Heart left ventricle (tissue), 16 donors: ENCODE measurements around the gene MGMT. TPM values are rescaled to one million over a fixed set of nuclear protein-coding genes. Genes with fewer than 3 reads are reported as not detected.

ENCODE experiments used
- ATAC-seq, 4 donors: fragments of 200-7000 bp; cut with Tn5 transposase; one replicate each; pipeline ENCODE4 v1.9.1; 2020 to 2022; ENCODE audit warnings: moderate library complexity in 4 of 4, mild to moderate bottlenecking in 3 of 4, moderate number of reproducible peaks in 1 of 4
- DNase-seq, 5 donors: peaks; one replicate each; pipeline ENCODE4 v3.0.0-alpha.2; 2020
- H3K27ac ChIP-seq, 12 donors: fragments of 200-600 bp; sonication (generic) in 4 of 12; one replicate each; pipeline versions ENCODE4 v1.5.0 to v1.8.0; 2016 to 2022; ENCODE audit warnings: mild to moderate bottlenecking in 2 of 12
- H3K27me3 ChIP-seq, 9 donors: fragments of 200-600 bp; sonication (generic) in 2 of 9; one replicate each; pipeline versions ENCODE4 v1.5.1 to v1.8.0; 2016 to 2022; ENCODE audit warnings: mild to moderate bottlenecking in 3 of 9
- H3K36me3 ChIP-seq, 9 donors: fragments of 200-600 bp; sonication (generic) in 2 of 9; one replicate each; pipeline versions ENCODE4 v1.5.0 to v1.8.0; 2018 to 2022; ENCODE audit warnings: mild to moderate bottlenecking in 2 of 9
- H3K4me1 ChIP-seq, 12 donors: fragments of 200-600 bp; sonication (generic) in 4 of 12; one replicate each; pipeline versions ENCODE4 v1.5.0 to v1.8.0; 2016 to 2022; ENCODE audit warnings: mild to moderate bottlenecking in 3 of 12
- H3K4me3 ChIP-seq, 12 donors: fragments of 200-600 bp; sonication (generic) in 4 of 12; one replicate each; pipeline versions ENCODE4 v1.5.0 to v1.8.0; 2017 to 2022; ENCODE audit warnings: mild to moderate bottlenecking in 9 of 12, moderate library complexity in 4 of 12
- H3K9me3 ChIP-seq, 12 donors: fragments of 200-600 bp; sonication (generic) in 4 of 12; one replicate each; pipeline versions ENCODE4 v1.5.0 to v1.8.0; 2016 to 2022; ENCODE audit warnings: mild to moderate bottlenecking in 1 of 12
- POLR2A ChIP-seq, 2 donors: fragments of 450-650 bp; IDR thresholded peaks; one replicate each; pipeline ENCODE4 v1.6.1; 2017; ENCODE audit warnings: antibody characterized with exemption in 2 of 2, mild to moderate bottlenecking in 2 of 2, moderate library complexity in 2 of 2
- WGBS, 4 donors: extraction: QIAGEN DNeasy Blood & Tissue Kit in 2 of 4; methylation state at CpG; one replicate each; pipeline versions ENCODE4 v1.1.5 to v1.1.7; 2013 to 2018; 5-methylcytosine and 5-hydroxymethylcytosine counted together
- intact Hi-C, 10 donors: fragments of 100-400 bp; cut with DNase I; formaldehyde crosslinking; loops; one replicate each; pipeline versions ENCODE4 v1.11.1 to v1.14.2; 2022
- polyA plus RNA-seq, 2 donors: library from polyadenylated mRNA; stranded (reverse); fragments of 200-250 nt; gene quantifications; one replicate each; pipeline ENCODE4 v1.2.3, GENCODE V29; 2013
- total RNA-seq, 9 donors: library from RNA; depleted of rRNA in 2 of 9; stranded (reverse); fragments of >200 nt in 2 of 9; fragmentation: NEBNext Ultra II Directional in 3 of 9; extraction: Animal tissue kit (Norgen Biotek cat#: 25700) in 3 of 9; gene quantifications; one replicate each; pipeline versions ENCODE4 v1.1.0 to v1.2.4, GENCODE V29; 2016 to 2023
- TF ChIP-seq, protein P1 (sequence below), 12 donors: fragments of 200-600 bp; sonication (generic) in 4 of 12; IDR thresholded peaks; one replicate each; pipeline versions ENCODE4 v1.5.0 to v1.8.0; 2018 to 2022; ENCODE audit warnings: antibody characterized with exemption in 12 of 12, mild to moderate bottlenecking in 5 of 12
- donor health status: ischemic (EF 13 %, LVEDD 7.1; RV severe dilation, severe dysfunction).
- donor health status: healthy with polysubstance abuse.
- donor health status: DM: no; HTN: yes; CAD: no.
- donor health status: DM: no; HTN: no; CAD: no.
- donor health status: ischemic (EF 25% LVEDD 6.9; RV normal size, moderate dysfunction).
- donor health status: ischemic (EF 25% LVEDD 5.7; RV mildly dilated, moderate dysfunction).
- donor health status: healthy.
- donor health status: DM: yes; HTN: yes; CAD: no.
- donor health status: ischemic (EF 35%, LVEDD 5.7; RV mildly dilated, moderate dysfunction).
- donor health status: nonischemic (EF 11% LVEDD 7.7; RV severe dilation, severe dysfunction).
- donor health status: DM: yes; HTN: yes; CAD: no.
- donor health status: PGD.
- donor health status: ischemic (EF 29% LVEDD 5.4; RV normal size, mild dysfunction).
- donor health status: nonischemic (EF 23%, LVEDD 6.1; RV moderate dilation, normal function).

MGMT gene
- total and polyA plus RNA-seq, 11 donors, result 6.2 to 25.3 (median 11.6) TPM

GRCh38 chr10:129570185-129570584 is 103.1 kb downstream of the MGMT start:
- intact Hi-C loops, result no loop called here
- 96 to 99% (median 98%) methylated on average over 11 of the region's 11 CpGs for WGBS, 4 donors

DNA sequence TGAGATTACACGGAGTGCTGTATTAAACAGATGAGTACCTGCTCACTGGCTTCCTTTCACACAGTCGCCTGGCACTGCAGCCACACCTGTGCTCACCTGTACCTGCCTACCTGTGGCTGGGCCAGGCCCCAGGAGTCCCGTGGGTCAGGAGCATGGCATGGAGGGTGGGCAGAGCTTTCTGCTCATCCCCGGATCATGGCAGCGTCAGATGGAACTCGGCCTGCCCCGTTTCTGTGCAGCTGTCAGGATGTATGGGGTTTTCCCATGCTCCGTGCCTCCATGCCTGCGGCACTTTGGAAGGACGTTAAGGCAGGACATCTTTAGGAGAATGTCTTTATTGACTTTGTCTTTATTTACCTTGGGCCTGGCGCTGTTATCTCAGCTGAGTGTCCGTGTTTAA is 112.2 kb downstream of the MGMT start:
- WGBS, 4 donors, result 92 to 95% (median 94%) methylated on average over 12 of the region's 12 CpGs
- DNase-seq (no peak), ATAC-seq (no peak)
- no peaks in the 10 kb centered on the region for H3K36me3 ChIP-seq
- intact Hi-C loops, result no loop called here
- H3K9me3 ChIP-seq, result no peaks in the 10 kb centered on the region
- no peak overlapping the region for H3K27ac ChIP-seq
- H3K27me3 ChIP-seq, result no peaks in the 10 kb centered on the region
- H3K4me3 ChIP-seq, result no peak overlapping the region
- H3K4me1 ChIP-seq, result no peaks in the 10 kb centered on the region
- TF ChIP-seq POLR2A (IDR thresholded peaks at IDR 0.05), result no peak
- TF ChIP-seq, protein P1, sequence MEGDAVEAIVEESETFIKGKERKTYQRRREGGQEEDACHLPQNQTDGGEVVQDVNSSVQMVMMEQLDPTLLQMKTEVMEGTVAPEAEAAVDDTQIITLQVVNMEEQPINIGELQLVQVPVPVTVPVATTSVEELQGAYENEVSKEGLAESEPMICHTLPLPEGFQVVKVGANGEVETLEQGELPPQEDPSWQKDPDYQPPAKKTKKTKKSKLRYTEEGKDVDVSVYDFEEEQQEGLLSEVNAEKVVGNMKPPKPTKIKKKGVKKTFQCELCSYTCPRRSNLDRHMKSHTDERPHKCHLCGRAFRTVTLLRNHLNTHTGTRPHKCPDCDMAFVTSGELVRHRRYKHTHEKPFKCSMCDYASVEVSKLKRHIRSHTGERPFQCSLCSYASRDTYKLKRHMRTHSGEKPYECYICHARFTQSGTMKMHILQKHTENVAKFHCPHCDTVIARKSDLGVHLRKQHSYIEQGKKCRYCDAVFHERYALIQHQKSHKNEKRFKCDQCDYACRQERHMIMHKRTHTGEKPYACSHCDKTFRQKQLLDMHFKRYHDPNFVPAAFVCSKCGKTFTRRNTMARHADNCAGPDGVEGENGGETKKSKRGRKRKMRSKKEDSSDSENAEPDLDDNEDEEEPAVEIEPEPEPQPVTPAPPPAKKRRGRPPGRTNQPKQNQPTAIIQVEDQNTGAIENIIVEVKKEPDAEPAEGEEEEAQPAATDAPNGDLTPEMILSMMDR (IDR thresholded peaks at IDR 0.05), result no peak

More at GRCh38 chr10:129570185-129570584, 103.1 kb downstream of the MGMT start:
- ATAC-seq (no peak), DNase-seq (no peak)
- H3K36me3 ChIP-seq, result peaks cover 0 to 4% (median 0%) of the 10 kb centered on the region in 9 donors
- H3K9me3 ChIP-seq, result no peaks in the 10 kb centered on the region
- H3K27ac ChIP-seq, result no peak overlapping the region
- peaks cover 0 to 3% (median 0%) of the 10 kb centered on the region in 12 donors for H3K4me1 ChIP-seq
- no peak overlapping the region for H3K4me3 ChIP-seq
- H3K27me3 ChIP-seq, result no peaks in the 10 kb centered on the region
- TF ChIP-seq POLR2A (IDR thresholded peaks at IDR 0.05), result no peak
- TF ChIP-seq, protein P1 (IDR thresholded peaks at IDR 0.05), result no peak

DNA sequence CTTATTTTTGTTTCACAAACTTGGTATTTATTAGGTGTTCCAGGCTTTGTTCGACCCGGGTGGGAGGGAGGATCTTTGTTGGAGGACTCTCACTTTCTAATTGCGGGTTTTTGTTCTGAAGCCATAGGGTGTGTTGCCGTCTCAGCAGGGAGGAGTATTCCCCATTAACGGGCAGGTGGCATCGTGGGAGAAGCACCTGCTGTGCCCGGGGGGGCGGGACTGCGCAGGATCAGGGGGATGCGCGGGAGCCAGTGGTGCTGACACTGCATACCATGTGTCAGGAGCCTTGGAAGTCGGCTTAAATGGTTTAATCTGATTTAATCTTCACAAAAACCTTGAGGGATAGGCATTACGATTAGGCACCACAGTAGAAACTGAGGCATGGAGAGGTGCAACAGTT is 113.0 kb downstream of the MGMT start:
- Histone ChIP-seq H3K4me3 (no peak overlapping the region), H3K9me3 (peaks cover 0 to 2% (median 0%) of the 10 kb centered on the region in 12 donors), H3K27ac (no peak overlapping the region), H3K4me1 (no peaks in the 10 kb centered on the region), H3K27me3 (no peaks in the 10 kb centered on the region), H3K36me3 (no peaks in the 10 kb centered on the region)
- DNase-seq (no peak), ATAC-seq (no peak)
- TF ChIP-seq POLR2A (IDR thresholded peaks at IDR 0.05), result no peak
- TF ChIP-seq, protein P1 (IDR thresholded peaks at IDR 0.05), result no peak
- intact Hi-C loops, result no loop called here
- WGBS, 4 donors, result 89 to 95% (median 91%) methylated on average over 12 to 13 of the region's 13 CpGs

GRCh38 chr10:129580901-129581300 is 113.9 kb downstream of the MGMT start:
- DNase-seq (no peak), ATAC-seq (no peak)
- Histone ChIP-seq H3K36me3 (no peaks in the 10 kb centered on the region), H3K9me3 (peaks cover 0 to 9% (median under 1%) of the 10 kb centered on the region in 12 donors), H3K27me3 (no peaks in the 10 kb centered on the region), H3K27ac (no peak overlapping the region), H3K4me1 (no peaks in the 10 kb centered on the region), H3K4me3 (no peak overlapping the region)
- TF ChIP-seq, protein P1 (IDR thresholded peaks at IDR 0.05), result no peak
- no peak for TF ChIP-seq POLR2A (IDR thresholded peaks at IDR 0.05)
- intact Hi-C loops, result no loop called here
- WGBS, 4 donors, result 84 to 95% (median 90%) methylated on average over 9 of the region's 9 CpGs
